A549 treated with RU486 at 1 μM for 4 hours (cell line): ENCODE measurements around the gene LIN37. TPM values are rescaled to one million over a fixed set of nuclear protein-coding genes. Genes with fewer than 3 reads are reported as not detected.

Experiments
- total RNA-seq: library from RNA; stranded (reverse); fragments of 200-300 nt; extraction: Qiagen RNA extraction; gene quantifications from 5 replicates; pipeline ENCODE4 v1.2.3, GENCODE V29; 2022; ENCODE audit warnings: low read depth

The LIN37 gene, protein sequence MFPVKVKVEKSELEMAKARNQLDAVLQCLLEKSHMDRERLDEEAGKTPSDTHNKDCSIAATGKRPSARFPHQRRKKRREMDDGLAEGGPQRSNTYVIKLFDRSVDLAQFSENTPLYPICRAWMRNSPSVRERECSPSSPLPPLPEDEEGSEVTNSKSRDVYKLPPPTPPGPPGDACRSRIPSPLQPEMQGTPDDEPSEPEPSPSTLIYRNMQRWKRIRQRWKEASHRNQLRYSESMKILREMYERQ
- 20.4 to 23.4 TPM (median 22.5 TPM) in 5 replicates for total RNA-seq

GRCh38 chr19:35748106-35749020, at the start of gene LIN37:
TSS of gene LIN37 (plus strand) at chr19:35748576. CDS start at chr19:35748725, 149 bp downstream.

GRCh38 chr19:35704218-35704617, 44.2 kb upstream of the LIN37 start, which contains the start of gene ZBTB32:
TSS of gene ZBTB32 (plus strand) at chr19:35704558. CDS start at chr19:35714627, 10,069 bp downstream.

GRCh38 chr19:35717665-35718344, 30.6 kb upstream of the LIN37 start, which contains the start of gene KMT2B:
TSS of gene KMT2B (plus strand) at chr19:35718003. CDS start at chr19:35718019, 16 bp downstream.

GRCh38 chr19:35742121-35742724, 6.2 kb upstream of the LIN37 start, which contains the start of gene IGFLR1:
TSS of gene IGFLR1 (minus strand) at chr19:35742452. CDS start at chr19:35741180, 1,272 bp downstream.

GRCh38 chr19:35745328-35746086, 2.9 kb upstream of the LIN37 start, which contains the start of the genes PSENEN and U2AF1L4:
TSS of gene PSENEN (plus strand) at chr19:35745651. CDS start at chr19:35745931, 280 bp downstream.
TSS of gene U2AF1L4 (minus strand) at chr19:35745418. CDS start at chr19:35745391, 27 bp downstream.

GRCh38 chr19:35756377-35757230, 8.2 kb downstream of the LIN37 start, which contains the start of gene HSPB6:
TSS of gene HSPB6 (minus strand) at chr19:35757029. CDS start at chr19:35757008, 21 bp downstream.

GRCh38 chr19:35757749-35758608, 9.6 kb downstream of the LIN37 start, which contains the start of gene PROSER3:
TSS of gene PROSER3 (plus strand) at chr19:35758176. CDS start at chr19:35758216, 40 bp downstream.

GRCh38 chr19:35775298-35776101, 27.1 kb downstream of the LIN37 start, which contains the start of gene ARHGAP33:
TSS of gene ARHGAP33 (plus strand) at chr19:35775564. CDS start at chr19:35775659, 95 bp downstream.

Other genes starting within 250 kb of the LIN37 start
- gene DMKN, start 234.9 kb upstream of the LIN37 start, total RNA-seq, result 29.0 to 46.4 TPM (median 36.8 TPM) in 5 replicates
- gene SBSN, start 220.3 kb upstream of the LIN37 start, total RNA-seq, result 2.0 to 3.9 TPM (median 2.9 TPM) in 5 replicates
- gene GAPDHS, start 215.1 kb upstream of the LIN37 start, total RNA-seq, result not detected in 5 replicates
- 378 to 437 TPM (median 424 TPM) in 5 replicates for gene TMEM147, start 202.9 kb upstream of the LIN37 start, total RNA-seq
- gene ATP4A, start 184.9 kb upstream of the LIN37 start, total RNA-seq, result not detected in 5 replicates
- gene PMIS2, start 162.4 kb upstream of the LIN37 start, total RNA-seq, result not detected in 5 replicates
- gene HAUS5, start 135.8 kb upstream of the LIN37 start, total RNA-seq, result 11.9 to 16.6 TPM (median 15.7 TPM) in 5 replicates
- 137 to 219 TPM (median 210 TPM) in 5 replicates for gene RBM42, start 119.5 kb upstream of the LIN37 start, total RNA-seq
- gene ETV2, start 106.8 kb upstream of the LIN37 start, total RNA-seq, result 1.4 to 2.8 TPM (median 2.2 TPM) in 5 replicates
- gene COX6B1, start 100.3 kb upstream of the LIN37 start, total RNA-seq, result 1,299 to 1,635 TPM (median 1,348 TPM) in 5 replicates
- gene UPK1A, start 82.1 kb upstream of the LIN37 start, total RNA-seq, result 0.67 to 0.99 TPM (median 0.85 TPM) in 5 replicates
- not detected in 5 replicates for gene ZBTB32, start 44.0 kb upstream of the LIN37 start, total RNA-seq
- 49.8 to 65.3 TPM (median 57.7 TPM) in 5 replicates for gene KMT2B, start 30.6 kb upstream of the LIN37 start, total RNA-seq
- gene IGFLR1, start 6.1 kb upstream of the LIN37 start, total RNA-seq, result 10.7 to 12.8 TPM (median 11.2 TPM) in 5 replicates
- 24.3 to 27.8 TPM (median 26.3 TPM) in 5 replicates for gene U2AF1L4, start 3.2 kb upstream of the LIN37 start, total RNA-seq
- gene PSENEN, start 2.9 kb upstream of the LIN37 start, total RNA-seq, result 261 to 334 TPM (median 293 TPM) in 5 replicates
- 0.10 to 0.30 TPM (median 0.24 TPM) in 5 replicates for gene HSPB6, start 8.5 kb downstream of the LIN37 start, total RNA-seq
- 25.6 to 28.1 TPM (median 27.1 TPM) in 5 replicates for gene PROSER3, start 9.6 kb downstream of the LIN37 start, total RNA-seq
- 2.7 to 7.3 TPM (median 5.7 TPM) in 5 replicates for gene ARHGAP33, start 27.0 kb downstream of the LIN37 start, total RNA-seq
- 0.18 to 0.61 TPM (median 0.44 TPM) in 5 replicates for gene PRODH2, start 64.3 kb downstream of the LIN37 start, total RNA-seq
- gene NPHS1, start 103.9 kb downstream of the LIN37 start, total RNA-seq, result 0.13 to 0.65 TPM (median 0.36 TPM) in 5 replicates
- 0.53 to 0.73 TPM (median 0.57 TPM) in 5 replicates for gene KIRREL2, start 108.3 kb downstream of the LIN37 start, total RNA-seq
- 69.5 to 103 TPM (median 99.5 TPM) in 5 replicates for gene APLP1, start 120.0 kb downstream of the LIN37 start, total RNA-seq
- 6.6 to 8.7 TPM (median 7.9 TPM) in 5 replicates for gene NFKBID, start 152.0 kb downstream of the LIN37 start, total RNA-seq
- 0.18 to 0.64 TPM (median 0.27 TPM) in 3 of 5 replicates, not detected in the others for gene HCST, start 154.0 kb downstream of the LIN37 start, total RNA-seq
- gene TYROBP, start 159.7 kb downstream of the LIN37 start, total RNA-seq, result not detected in 5 replicates
- 15.3 to 21.9 TPM (median 19.7 TPM) in 5 replicates for gene LRFN3, start 187.8 kb downstream of the LIN37 start, total RNA-seq
- gene SDHAF1, start 246.6 kb downstream of the LIN37 start, total RNA-seq, result 32.5 to 53.6 TPM (median 52.3 TPM) in 5 replicates